Activated naive CD4-positive, alpha-beta T cell treated with anti-CD3 and anti-CD28 coated beads, Interleukin-2, amount 10 ng/mL, durations not matched to agents 5 hours and 36 hours (primary cell): ENCODE data around the gene TSPY3. TPM values are rescaled to one million over a fixed set of nuclear protein-coding genes. Genes with fewer than 3 reads are reported as not detected.

Experiments used
- total RNA-seq, 2 experiments: library from RNA; stranded (reverse); gene quantifications; one replicate each; pipeline ENCODE4 v1.2.3, GENCODE V29; 2021

TSPY3 gene, protein sequence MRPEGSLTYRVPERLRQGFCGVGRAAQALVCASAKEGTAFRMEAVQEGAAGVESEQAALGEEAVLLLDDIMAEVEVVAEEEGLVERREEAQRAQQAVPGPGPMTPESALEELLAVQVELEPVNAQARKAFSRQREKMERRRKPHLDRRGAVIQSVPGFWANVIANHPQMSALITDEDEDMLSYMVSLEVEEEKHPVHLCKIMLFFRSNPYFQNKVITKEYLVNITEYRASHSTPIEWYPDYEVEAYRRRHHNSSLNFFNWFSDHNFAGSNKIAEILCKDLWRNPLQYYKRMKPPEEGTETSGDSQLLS
- not detected for total RNA-seq

DNA sequence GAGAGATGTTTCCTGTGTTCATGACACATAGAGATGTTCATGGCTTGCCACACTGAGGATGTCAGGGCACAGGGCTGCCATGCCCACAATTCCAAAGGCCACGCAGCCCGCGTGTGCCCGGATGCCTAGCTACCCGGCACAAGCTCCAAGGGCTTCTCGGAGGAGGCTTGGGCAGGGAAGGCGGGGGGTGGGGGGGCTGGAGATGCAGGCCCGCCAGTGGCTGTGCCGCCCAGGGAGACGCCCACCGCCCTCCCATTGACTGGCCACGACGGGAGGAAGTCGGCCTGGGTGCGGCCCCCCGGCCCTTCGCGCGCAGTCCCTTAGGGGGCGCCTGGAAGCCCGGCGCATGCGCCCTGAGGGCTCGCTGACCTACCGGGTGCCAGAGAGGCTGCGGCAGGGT lies at the start of gene TSPY3:
Gene TSPY3 (plus strand): TSS at position 301 of the 400 bp plus-strand sequence. CDS start 46 bp downstream, at position 347.

GRCh38 chrY:9357497-9357896 lies 40.7 kb upstream of the TSPY3 start, which contains the start of gene TSPY8:
Gene TSPY8 (plus strand): TSS chrY:9357797. CDS start chrY:9357843, 46 bp downstream.

Other genes with a start within 250 kb of the TSPY3 start
- gene TSPY4, start 61.0 kb upstream of the TSPY3 start, total RNA-seq, result not detected
- not detected for gene TSPY8, start 40.6 kb upstream of the TSPY3 start, total RNA-seq
- not detected for gene TSPY1, start 68.5 kb downstream of the TSPY3 start, total RNA-seq
- not detected for gene TSPY9, start 88.8 kb downstream of the TSPY3 start, total RNA-seq
- not detected for gene TSPY10, start 129.5 kb downstream of the TSPY3 start, total RNA-seq